Loucy (cell line): Measurements from ENCODE around the gene KIAA0753.

Experiments used
- H2AFZ ChIP-seq: fragments of 200-600 bp; sonication (generic); 2 replicates; pipeline ENCODE4 v1.6.0; 2016; ENCODE audit warnings: antibody characterized with exemption, mild to moderate bottlenecking, low read length, moderate library complexity
- H3F3A ChIP-seq: fragments of 200-600 bp; 2 replicates; pipeline ENCODE4 v1.6.0; 2016; ENCODE audit warnings: antibody characterized with exemption, low read depth, mild to moderate bottlenecking
- H3K27me3 ChIP-seq: fragments of 200-600 bp; sonication (generic); 2 replicates; pipeline ENCODE4 v1.6.1; 2014; ENCODE audit warnings: low read length, mild to moderate bottlenecking; ENCODE audit not compliant: insufficient read depth, poor library complexity, severe bottlenecking
- H3K36me3 ChIP-seq: fragments of 200-600 bp; sonication (generic); 2 replicates; pipeline ENCODE4 v1.6.1; 2016; ENCODE audit warnings: low read length; ENCODE audit not compliant: insufficient read depth
- H3K4me1 ChIP-seq: fragments of 200-600 bp; sonication (generic); 2 replicates; pipeline ENCODE4 v1.5.1; 2014; ENCODE audit warnings: low read length, mild to moderate bottlenecking; ENCODE audit not compliant: insufficient read depth, poor library complexity, severe bottlenecking
- H3K4me2 ChIP-seq: fragments of 200-600 bp; sonication (generic); 2 replicates; pipeline ENCODE4 v1.6.0; 2014; ENCODE audit warnings: antibody characterized with exemption, low read length, low read depth, mild to moderate bottlenecking; ENCODE audit not compliant: poor library complexity, severe bottlenecking
- H3K4me3 ChIP-seq: fragments of 200-600 bp; sonication (generic); 2 replicates; pipeline ENCODE4 v1.5.1; 2014; ENCODE audit warnings: low read length, mild to moderate bottlenecking, mixed read lengths; ENCODE audit not compliant: poor library complexity, severe bottlenecking
- H3K79me2 ChIP-seq: fragments of 200-600 bp; sonication (generic); 2 replicates; pipeline ENCODE4 v1.6.1; 2014; ENCODE audit warnings: low read length; ENCODE audit not compliant: insufficient read depth
- H3K9ac ChIP-seq: fragments of 200-600 bp; sonication (generic); 2 replicates; pipeline ENCODE4 v1.6.0; 2014; ENCODE audit warnings: mild to moderate bottlenecking, low read depth, low read length, moderate library complexity; ENCODE audit not compliant: poor library complexity, severe bottlenecking
- H3K9me2 ChIP-seq: fragments of 200-600 bp; sonication (generic); replicated peaks from 2 replicates; pipeline ENCODE4 v1.6.1; 2016; ENCODE audit warnings: low read depth, low read length, mixed read lengths
- H3K9me3 ChIP-seq: fragments of 200-600 bp; sonication (generic); 2 replicates; pipeline ENCODE4 v1.6.1; 2014; ENCODE audit warnings: mild to moderate bottlenecking, antibody characterized with exemption, low read length, low read depth; ENCODE audit not compliant: insufficient read depth
- H4K20me1 ChIP-seq: fragments of 200-600 bp; sonication (generic); 2 replicates; pipeline ENCODE4 v1.6.0; 2014; ENCODE audit warnings: antibody characterized with exemption, low read length, mild to moderate bottlenecking; ENCODE audit not compliant: insufficient read depth, poor library complexity, severe bottlenecking
- CTCF ChIP-seq: fragments of 200-600 bp; sonication (generic); conservative IDR thresholded peaks from 2 replicates; pipeline ENCODE4 v1.5.1; 2014; ENCODE audit warnings: mild to moderate bottlenecking, antibody characterized with exemption, low read length
- EZH2phosphoT487 ChIP-seq: fragments of 200-600 bp; IDR thresholded peaks from 2 replicates; pipeline ENCODE4 v1.6.1; 2018; ENCODE audit warnings: antibody characterized with exemption, mild to moderate bottlenecking, moderate library complexity, borderline replicate concordance

The KIAA0753 gene

GRCh38 chr17:6611231-6611630, 29.3 kb downstream of the KIAA0753 start:
- Histone ChIP-seq H3K9me3 (no peaks in the 10 kb centered on the region), H3K4me2 (no peak overlapping the region), H3K4me1 (no peaks in the 10 kb centered on the region), H2AFZ (no peak overlapping the region), H3K27me3 (no peaks in the 10 kb centered on the region), H4K20me1 (no peaks in the 10 kb centered on the region), H3K4me3 (no peak overlapping the region), H3K79me2 (no peaks in the 10 kb centered on the region), H3K36me3 (peaks cover 46% of the 10 kb centered on the region; the same call in 1 of the 2 replicates), H3K9me2 (no peaks in the 10 kb centered on the region), H3K9ac (no peak overlapping the region), H3F3A (no peaks in the 10 kb centered on the region)
- no peak for TF ChIP-seq EZH2phosphoT487
- TF ChIP-seq CTCF = no peak

- no peak overlapping the region for H3K9ac ChIP-seq
- H3K36me3 ChIP-seq = peaks cover 55% of the 10 kb centered on the region; the same call in 1 of the 2 replicates
- no peaks in the 10 kb centered on the region for H3K9me3 ChIP-seq
- H3K9me2 ChIP-seq = no peaks in the 10 kb centered on the region
- no peak overlapping the region for H3K4me3 ChIP-seq
- H4K20me1 ChIP-seq = no peaks in the 10 kb centered on the region
- H3K27me3 ChIP-seq = no peaks in the 10 kb centered on the region
- H3F3A ChIP-seq = no peaks in the 10 kb centered on the region
- no peaks in the 10 kb centered on the region for H3K4me1 ChIP-seq
- TF ChIP-seq CTCF = no peak
- no peak for TF ChIP-seq EZH2phosphoT487
- no peak overlapping the region for H3K4me2 ChIP-seq
- no peak overlapping the region for H2AFZ ChIP-seq
- no peaks in the 10 kb centered on the region for H3K79me2 ChIP-seq
Observed at GRCh38 chr17:6610011-6610410, 30.5 kb downstream of the KIAA0753 start.

GRCh38 chr17:6608321-6608720, 32.2 kb downstream of the KIAA0753 start:
- Histone ChIP-seq H2AFZ (no peak overlapping the region), H3K9me2 (no peaks in the 10 kb centered on the region), H3K9ac (no peak overlapping the region), H3K79me2 (no peaks in the 10 kb centered on the region), H3K4me3 (no peak overlapping the region), H3K27me3 (no peaks in the 10 kb centered on the region), H3K9me3 (no peaks in the 10 kb centered on the region), H3F3A (no peaks in the 10 kb centered on the region), H3K4me1 (no peaks in the 10 kb centered on the region), H3K36me3 (peaks cover 65% of the 10 kb centered on the region; the same call in 1 of the 2 replicates), H4K20me1 (no peaks in the 10 kb centered on the region), H3K4me2 (no peak overlapping the region)
- TF ChIP-seq CTCF = no peak
- no peak for TF ChIP-seq EZH2phosphoT487
